ENCODE measurements around the gene ATP2C2. TPM values are rescaled to one million over a fixed set of nuclear protein-coding genes. Genes with fewer than 3 reads are reported as not detected.
"Not testable (repeated sequence)": the region's sequence is repeated elsewhere in the genome, so short reads cannot be mapped to it uniquely, and the experiment has no call there.

Gene ATP2C2
- total RNA-seq, 4 donors from 2014 or later, result 1.3 TPM; not detected in 3

DNA sequence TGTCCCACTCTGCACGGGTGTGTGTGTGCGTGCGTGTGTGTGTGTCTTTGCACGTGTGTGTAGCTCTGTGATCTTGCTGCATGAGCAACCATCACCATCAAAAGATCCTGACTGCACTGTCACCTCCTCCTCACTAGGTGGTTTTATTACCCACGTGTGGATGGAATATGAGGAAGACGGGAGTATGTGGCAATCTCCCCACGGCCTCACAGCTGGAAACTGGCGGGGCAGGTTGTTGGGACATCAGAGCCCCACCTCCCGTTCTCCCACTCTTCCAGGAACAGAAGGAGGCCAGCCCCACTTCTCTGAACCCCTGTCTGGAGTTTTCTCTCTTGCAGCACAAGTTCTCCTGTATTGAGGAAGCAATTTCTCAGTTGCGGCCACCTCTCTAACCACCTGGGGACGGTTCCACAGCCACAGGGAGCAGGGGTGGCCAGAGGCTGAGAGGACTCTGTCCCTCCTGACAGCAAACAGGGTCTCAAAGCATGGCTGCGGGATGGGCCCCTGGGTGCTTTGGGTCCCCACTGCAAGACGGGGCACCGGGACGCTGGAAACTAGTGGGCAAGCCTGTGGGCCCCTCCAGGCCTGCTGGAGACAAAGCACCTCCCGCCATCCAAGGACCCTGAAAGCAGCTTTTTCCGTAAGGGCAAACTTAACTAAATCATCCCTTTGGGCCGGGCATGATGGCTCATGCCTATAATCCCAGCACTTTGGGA lies 27.9 kb upstream of the ATP2C2 start:
- DNase-seq (ENCODE audit: low spot score) (no peak), ATAC-seq (ENCODE audit: low FRiP score) (no peak)
- TF ChIP-seq, protein P1, sequence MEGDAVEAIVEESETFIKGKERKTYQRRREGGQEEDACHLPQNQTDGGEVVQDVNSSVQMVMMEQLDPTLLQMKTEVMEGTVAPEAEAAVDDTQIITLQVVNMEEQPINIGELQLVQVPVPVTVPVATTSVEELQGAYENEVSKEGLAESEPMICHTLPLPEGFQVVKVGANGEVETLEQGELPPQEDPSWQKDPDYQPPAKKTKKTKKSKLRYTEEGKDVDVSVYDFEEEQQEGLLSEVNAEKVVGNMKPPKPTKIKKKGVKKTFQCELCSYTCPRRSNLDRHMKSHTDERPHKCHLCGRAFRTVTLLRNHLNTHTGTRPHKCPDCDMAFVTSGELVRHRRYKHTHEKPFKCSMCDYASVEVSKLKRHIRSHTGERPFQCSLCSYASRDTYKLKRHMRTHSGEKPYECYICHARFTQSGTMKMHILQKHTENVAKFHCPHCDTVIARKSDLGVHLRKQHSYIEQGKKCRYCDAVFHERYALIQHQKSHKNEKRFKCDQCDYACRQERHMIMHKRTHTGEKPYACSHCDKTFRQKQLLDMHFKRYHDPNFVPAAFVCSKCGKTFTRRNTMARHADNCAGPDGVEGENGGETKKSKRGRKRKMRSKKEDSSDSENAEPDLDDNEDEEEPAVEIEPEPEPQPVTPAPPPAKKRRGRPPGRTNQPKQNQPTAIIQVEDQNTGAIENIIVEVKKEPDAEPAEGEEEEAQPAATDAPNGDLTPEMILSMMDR (IDR thresholded peaks at IDR 0.05), result no peak

DNA sequence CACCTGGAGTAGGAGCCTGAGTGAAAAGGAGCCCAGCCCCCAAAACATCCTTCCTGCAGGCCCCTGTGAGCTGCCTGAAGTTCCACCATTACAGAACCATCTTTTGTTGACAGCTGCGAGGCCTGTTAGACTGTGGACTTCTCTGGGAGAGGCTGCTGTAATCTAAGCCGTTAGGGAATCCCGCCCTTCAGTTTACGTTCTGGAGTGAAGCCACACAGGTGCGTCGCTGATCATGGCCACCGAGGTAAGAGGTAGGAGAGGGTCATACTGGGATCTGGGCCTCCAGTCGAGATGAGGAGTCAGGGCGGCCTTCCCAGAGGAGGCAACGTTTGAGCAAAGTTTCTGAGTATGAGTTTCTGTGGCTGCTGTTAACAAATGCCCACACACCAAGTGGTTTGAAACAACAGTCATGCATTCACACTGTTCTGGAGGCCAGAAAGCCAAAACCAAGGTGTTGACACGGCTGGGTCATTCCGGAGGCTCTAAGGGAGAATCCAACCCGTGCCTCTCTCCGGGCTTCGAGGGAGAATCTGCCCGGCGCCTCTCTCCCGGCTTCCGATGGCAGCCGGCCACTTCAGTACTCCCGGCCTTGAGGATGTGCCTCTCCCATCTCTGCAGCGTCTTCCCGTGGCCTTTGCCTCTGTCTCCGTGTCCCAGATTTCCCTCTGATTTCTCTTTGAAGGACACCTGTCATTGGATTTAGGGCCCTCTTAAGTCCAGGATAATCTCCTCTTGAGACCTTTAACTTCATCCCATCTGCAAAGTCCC lies 26.6 kb upstream of the ATP2C2 start:
- TF ChIP-seq, protein P1 (IDR thresholded peaks at IDR 0.05), result no peak
- ATAC-seq (ENCODE audit: low FRiP score) (no peak), DNase-seq (ENCODE audit: low spot score) (no peak)

DNA sequence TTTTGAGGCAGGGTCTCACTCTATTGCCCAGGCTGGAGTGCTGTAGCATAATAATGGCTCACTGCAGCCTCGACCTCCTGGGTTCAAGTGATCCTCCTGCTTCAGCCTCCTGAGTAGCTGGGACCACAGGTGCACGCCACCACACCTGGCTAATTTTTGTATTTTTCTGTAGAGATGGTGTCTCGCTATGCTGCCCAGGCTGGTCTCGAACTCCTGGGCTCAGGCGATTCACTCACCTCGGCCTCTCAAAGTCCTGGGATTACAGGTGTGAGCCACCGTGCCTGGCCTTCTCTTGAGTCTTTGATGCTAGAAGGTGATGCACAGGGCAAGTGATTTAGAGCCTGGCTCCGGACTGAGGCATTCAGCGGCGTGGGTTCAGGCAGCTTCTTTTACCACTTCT lies 24.5 kb upstream of the ATP2C2 start:
- not testable (repeated sequence) for ATAC-seq (ENCODE audit: low FRiP score); DNase-seq (ENCODE audit: low spot score)

DNA sequence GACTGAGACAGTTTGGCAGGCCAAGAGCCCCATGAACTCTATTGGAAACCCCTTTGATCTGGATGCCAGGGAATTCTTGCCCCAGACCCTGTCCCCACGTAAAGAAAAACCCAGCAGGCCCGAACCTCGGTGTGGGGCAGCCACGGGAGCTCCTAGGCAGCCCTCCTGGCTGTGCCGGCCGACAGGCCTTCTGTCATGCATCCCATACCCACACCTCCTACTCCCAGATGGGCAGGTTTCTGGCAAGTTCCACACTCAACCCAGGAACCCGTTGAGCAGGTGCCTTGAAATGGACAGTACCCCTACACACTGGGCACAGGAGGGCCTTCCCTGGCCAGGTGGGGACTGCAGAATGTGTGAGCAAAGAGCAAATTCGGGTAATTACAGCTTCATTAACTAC lies 23.6 kb upstream of the ATP2C2 start:
- TF ChIP-seq, protein P1 (IDR thresholded peaks at IDR 0.05), result no peak
- DNase-seq (ENCODE audit: low spot score), result no peak

DNA sequence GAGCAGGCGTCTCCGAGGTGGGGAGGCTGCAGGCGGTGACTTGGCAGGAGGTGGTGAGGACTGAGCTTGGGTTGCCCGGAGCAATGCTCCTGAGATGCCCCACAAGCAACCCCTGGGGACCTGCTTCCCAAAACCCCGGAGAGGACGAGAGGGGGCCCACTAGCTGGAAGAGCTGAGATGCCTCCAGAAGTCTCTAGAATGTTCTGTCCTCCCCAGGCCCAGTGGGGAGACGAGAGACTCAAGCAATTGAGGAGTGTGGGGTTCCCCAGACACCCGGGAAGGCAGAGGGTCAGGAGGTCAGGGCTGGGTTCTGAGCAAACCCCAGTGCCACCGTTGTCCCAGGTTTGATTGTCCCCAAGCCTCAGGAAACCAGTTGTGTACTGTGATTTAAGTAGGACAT lies 21.2 kb upstream of the ATP2C2 start:
- ATAC-seq (ENCODE audit: low FRiP score) (no peak), DNase-seq (ENCODE audit: low spot score) (no peak)
- TF ChIP-seq, protein P1 (IDR thresholded peaks at IDR 0.05), result no peak

More for the DNA sequence above, 23.6 kb upstream of the ATP2C2 start:
- no peak for ATAC-seq (ENCODE audit: low FRiP score)

DNA sequence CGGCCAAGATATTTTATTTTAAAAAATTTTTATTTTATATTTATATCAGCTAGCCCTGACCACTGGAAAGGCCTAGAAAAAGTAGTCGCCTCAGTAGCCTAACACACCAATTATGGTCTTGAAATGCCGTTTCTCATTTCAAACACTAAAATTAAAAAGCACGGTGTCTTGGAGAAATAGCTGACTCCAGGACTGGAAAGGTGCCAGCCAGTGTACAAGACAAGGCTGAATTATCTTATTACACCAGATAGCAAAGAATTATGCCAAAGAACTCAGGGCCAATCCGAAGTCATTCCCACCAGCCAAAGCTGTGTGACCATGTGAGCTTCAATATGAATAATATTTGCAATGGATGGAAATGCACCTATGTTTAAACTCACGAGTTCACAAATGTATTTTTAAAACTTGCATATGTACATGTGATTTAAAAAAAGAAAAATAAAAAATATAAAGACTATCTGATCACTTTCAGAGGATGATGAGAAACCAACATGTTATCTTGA lies 19.9 kb upstream of the ATP2C2 start:
- TF ChIP-seq, protein P1 (IDR thresholded peaks at IDR 0.05), result no peak
- ATAC-seq (ENCODE audit: low FRiP score) (no peak), DNase-seq (ENCODE audit: low spot score) (no peak)

DNA sequence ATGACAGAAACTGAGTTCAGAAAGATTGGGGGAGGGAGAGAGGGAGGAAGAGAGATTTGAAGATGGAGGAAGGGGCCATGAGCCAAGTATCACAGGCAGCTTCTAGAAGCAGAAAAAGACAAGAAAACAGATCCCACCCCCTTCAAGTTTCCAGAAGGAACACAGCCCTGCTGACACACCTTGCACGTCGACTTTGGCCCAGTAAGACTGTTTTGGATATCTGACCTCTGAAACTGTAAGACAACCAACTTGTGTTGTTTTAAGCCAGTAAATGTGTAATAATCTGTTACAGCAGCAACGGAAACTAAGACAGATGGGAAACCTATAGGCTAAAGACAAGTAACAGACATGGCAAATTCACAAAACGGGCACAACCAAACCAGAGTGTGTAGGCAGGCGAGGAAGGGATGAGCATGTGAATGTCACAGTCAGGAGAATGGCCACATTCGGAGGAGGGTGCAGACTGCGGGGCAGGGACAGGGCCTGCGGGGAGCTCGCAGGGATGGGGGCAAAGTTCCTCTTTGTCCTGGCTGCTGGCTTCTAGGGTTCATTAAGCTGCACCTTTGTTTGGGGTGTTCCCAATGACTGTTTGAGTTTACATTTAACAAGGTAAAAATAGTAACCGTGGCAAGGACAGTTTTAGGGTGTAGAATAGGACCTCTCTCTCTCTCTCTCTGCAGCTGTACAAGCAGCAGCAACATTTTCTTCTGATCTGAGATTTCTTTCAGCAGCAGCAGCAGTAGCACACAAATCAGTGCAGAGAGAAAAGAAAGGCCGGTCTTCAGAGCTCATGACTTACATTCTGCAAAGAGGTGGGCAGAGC lies 18.3 kb upstream of the ATP2C2 start:
- DNase-seq (ENCODE audit: low spot score), result no peak
- ATAC-seq (ENCODE audit: low FRiP score), result no peak
- TF ChIP-seq, protein P1 (IDR thresholded peaks at IDR 0.05), result no peak
